ENCODE data around the gene DUS1L.

- TF ChIP-seq, protein P1, sequence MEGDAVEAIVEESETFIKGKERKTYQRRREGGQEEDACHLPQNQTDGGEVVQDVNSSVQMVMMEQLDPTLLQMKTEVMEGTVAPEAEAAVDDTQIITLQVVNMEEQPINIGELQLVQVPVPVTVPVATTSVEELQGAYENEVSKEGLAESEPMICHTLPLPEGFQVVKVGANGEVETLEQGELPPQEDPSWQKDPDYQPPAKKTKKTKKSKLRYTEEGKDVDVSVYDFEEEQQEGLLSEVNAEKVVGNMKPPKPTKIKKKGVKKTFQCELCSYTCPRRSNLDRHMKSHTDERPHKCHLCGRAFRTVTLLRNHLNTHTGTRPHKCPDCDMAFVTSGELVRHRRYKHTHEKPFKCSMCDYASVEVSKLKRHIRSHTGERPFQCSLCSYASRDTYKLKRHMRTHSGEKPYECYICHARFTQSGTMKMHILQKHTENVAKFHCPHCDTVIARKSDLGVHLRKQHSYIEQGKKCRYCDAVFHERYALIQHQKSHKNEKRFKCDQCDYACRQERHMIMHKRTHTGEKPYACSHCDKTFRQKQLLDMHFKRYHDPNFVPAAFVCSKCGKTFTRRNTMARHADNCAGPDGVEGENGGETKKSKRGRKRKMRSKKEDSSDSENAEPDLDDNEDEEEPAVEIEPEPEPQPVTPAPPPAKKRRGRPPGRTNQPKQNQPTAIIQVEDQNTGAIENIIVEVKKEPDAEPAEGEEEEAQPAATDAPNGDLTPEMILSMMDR (IDR thresholded peaks at IDR 0.05), result no peak
- TF ChIP-seq EZH2 (IDR thresholded peaks at IDR 0.05; ENCODE audit: borderline replicate concordance, insufficient read depth, low read depth, low read length, poor library complexity, severe bottlenecking), result no peak
These were observed 42.0 kb downstream of the DUS1L start for GRCh38 chr17:82023447-82024241.
